ENCODE data around the gene URB1. TPM values are rescaled to one million over a fixed set of nuclear protein-coding genes. Genes with fewer than 3 reads are reported as not detected.

URB1 gene
- total RNA-seq, 4 donors from 2014 or later, result 11.1 to 24.8 (median 17.9) TPM

- DNase-seq, result no peak
- Histone ChIP-seq H3K9me3 (no peaks in the 10 kb centered on the region), H3K27me3 (no peaks in the 10 kb centered on the region), H3K4me3 (no peak overlapping the region), H3K36me3 (peaks cover 68 to 100% (median 70%) of the 10 kb centered on the region in 3 donors), H3K27ac (no peak overlapping the region), H3K4me1 (no peaks in the 10 kb centered on the region)
- no peak for TF ChIP-seq POLR2A (IDR thresholded peaks at IDR 0.05)
- TF ChIP-seq, protein P1, sequence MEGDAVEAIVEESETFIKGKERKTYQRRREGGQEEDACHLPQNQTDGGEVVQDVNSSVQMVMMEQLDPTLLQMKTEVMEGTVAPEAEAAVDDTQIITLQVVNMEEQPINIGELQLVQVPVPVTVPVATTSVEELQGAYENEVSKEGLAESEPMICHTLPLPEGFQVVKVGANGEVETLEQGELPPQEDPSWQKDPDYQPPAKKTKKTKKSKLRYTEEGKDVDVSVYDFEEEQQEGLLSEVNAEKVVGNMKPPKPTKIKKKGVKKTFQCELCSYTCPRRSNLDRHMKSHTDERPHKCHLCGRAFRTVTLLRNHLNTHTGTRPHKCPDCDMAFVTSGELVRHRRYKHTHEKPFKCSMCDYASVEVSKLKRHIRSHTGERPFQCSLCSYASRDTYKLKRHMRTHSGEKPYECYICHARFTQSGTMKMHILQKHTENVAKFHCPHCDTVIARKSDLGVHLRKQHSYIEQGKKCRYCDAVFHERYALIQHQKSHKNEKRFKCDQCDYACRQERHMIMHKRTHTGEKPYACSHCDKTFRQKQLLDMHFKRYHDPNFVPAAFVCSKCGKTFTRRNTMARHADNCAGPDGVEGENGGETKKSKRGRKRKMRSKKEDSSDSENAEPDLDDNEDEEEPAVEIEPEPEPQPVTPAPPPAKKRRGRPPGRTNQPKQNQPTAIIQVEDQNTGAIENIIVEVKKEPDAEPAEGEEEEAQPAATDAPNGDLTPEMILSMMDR (IDR thresholded peaks at IDR 0.05), result no peak
- intact Hi-C loops (cut with DNase I), result no loop called here
- 90 to 96% methylated on average over 3 to 5 of the region's 7 CpGs for WGBS, 2 donors
Observed at GRCh38 chr21:32319012-32319411, 73.8 kb downstream of the URB1 start.

- H3K27ac ChIP-seq, result no peak overlapping the region
- intact Hi-C loops (cut with DNase I), result no loop called here
- no peaks in the 10 kb centered on the region for H3K4me1 ChIP-seq
- H3K27me3 ChIP-seq, result no peaks in the 10 kb centered on the region
- H3K36me3 ChIP-seq, result peaks cover 56 to 100% (median 68%) of the 10 kb centered on the region in 3 donors
- no peak for TF ChIP-seq POLR2A (IDR thresholded peaks at IDR 0.05)
- TF ChIP-seq, protein P1 (IDR thresholded peaks at IDR 0.05), result no peak
- WGBS, 2 donors, result 50 to 94% methylated on average over 1 to 3 of the region's 9 CpGs
- no peaks in the 10 kb centered on the region for H3K9me3 ChIP-seq
- no peak overlapping the region for H3K4me3 ChIP-seq
- DNase-seq, result no peak
Observed at GRCh38 chr21:32317726-32318125, 75.1 kb downstream of the URB1 start.

DNA sequence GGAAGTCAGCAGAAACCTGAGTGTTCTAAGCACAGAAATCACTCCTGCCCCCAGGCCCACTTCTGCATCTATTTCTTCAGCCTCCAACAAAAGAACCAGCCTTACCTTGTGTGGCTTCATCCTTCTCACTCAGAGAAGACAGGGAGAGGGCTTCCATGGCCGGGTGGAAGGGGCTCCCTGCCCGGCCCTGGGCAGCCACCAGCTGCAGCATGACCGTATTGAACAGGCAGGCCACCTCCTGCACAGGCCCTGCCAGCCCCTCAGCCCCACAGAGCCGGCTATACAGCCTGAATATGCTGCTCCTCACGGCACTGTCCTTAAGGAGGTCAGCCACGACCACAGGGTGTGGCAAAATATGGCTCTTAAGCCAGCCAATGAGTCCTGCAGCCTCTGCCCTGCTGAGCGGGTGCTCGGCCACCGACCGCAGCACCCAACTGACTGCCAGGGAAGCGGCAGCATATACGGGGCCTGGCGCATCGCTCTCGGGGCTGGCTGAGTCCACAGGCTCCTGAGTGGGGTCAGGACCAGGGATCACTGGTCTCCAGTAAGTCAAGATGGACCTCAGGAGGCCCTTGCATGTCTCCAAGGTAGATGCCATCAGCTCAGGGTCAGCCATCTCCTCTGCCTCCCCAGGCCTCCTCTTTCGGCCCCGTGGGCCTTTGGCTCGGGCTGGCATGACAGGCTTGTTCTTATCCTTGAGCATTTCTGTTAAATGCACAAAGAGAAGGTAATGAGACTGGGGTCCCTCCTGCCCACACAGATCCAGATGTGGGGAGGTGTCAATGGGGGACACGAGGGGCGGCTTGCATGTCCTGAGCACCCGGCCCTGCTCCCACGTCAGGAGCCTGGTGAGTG, 76.2 kb downstream of the URB1 start:
- TF ChIP-seq, protein P1 (IDR thresholded peaks at IDR 0.05), result no peak
- Histone ChIP-seq H3K27me3 (no peaks in the 10 kb centered on the region), H3K4me3 (no peak overlapping the region), H3K27ac (no peak overlapping the region), H3K36me3 (peaks cover 54 to 100% (median 62%) of the 10 kb centered on the region in 3 donors), H3K9me3 (no peaks in the 10 kb centered on the region), H3K4me1 (no peaks in the 10 kb centered on the region)
- no peak for DNase-seq
- 96 to 100% methylated on average over 3 to 8 of the region's 22 CpGs for WGBS, 2 donors
- intact Hi-C loops (cut with DNase I), result no loop called here

DNA sequence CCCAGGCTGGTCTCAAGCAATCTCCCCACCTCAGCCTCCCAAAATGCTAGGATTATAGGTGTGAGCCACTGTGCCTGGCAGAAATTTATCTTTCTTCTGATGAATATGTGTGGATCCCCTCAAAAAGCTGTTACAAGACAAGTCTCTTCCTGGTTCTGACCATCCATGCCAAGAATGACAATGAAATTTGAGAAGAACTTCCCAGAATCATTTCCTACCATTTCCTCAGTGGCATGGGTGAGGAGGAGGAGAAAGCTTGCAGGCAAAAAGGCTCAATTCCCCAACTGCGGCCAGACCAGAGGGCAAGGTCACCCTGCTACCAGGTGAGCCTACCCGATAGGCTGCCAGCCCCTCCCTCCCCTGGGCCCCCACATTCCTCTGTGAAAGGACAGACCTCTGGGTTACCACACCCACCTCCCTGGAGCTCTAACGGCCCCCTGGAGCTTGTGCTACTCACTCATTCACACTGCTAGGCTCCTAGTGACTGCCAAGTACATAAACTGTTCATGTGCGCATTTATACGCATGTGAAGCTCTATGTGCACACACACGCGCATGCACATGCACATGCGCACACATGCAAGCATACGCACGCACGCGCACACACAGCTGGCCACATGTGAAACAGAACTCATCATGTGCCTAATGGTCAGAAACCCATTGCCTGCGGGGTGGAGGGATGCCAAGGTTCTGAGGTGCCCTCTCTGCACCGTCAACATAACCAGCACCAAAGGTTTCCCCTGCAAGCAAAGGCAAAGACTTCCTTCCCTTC, 77.1 kb downstream of the URB1 start:
- no peaks in the 10 kb centered on the region for H3K9me3 ChIP-seq
- no peaks in the 10 kb centered on the region for H3K27me3 ChIP-seq
- DNase-seq, result no peak
- TF ChIP-seq, protein P1 (IDR thresholded peaks at IDR 0.05), result no peak
- no peak for TF ChIP-seq POLR2A (IDR thresholded peaks at IDR 0.05)
- intact Hi-C loops (cut with DNase I), result no loop called here
- no peak overlapping the region for H3K27ac ChIP-seq
- WGBS, 2 donors, result 90 to 95% methylated on average over 3 to 10 of the region's 14 CpGs
- peaks cover 46 to 100% (median 62%) of the 10 kb centered on the region in 3 donors for H3K36me3 ChIP-seq
- H3K4me1 ChIP-seq, result no peaks in the 10 kb centered on the region
- H3K4me3 ChIP-seq, result no peak overlapping the region

GRCh38 chr21:32314806-32315205, 78.0 kb downstream of the URB1 start:
- WGBS, 2 donors, result 93 to 97% methylated on average over 2 to 5 of the region's 16 CpGs
- Histone ChIP-seq H3K36me3 (peaks cover 38 to 100% (median 57%) of the 10 kb centered on the region in 3 donors), H3K4me1 (no peaks in the 10 kb centered on the region), H3K27ac (no peak overlapping the region), H3K27me3 (no peaks in the 10 kb centered on the region), H3K9me3 (no peaks in the 10 kb centered on the region), H3K4me3 (no peak overlapping the region)
- DNase-seq, result no peak
- TF ChIP-seq, protein P1 (IDR thresholded peaks at IDR 0.05), result no peak
- TF ChIP-seq POLR2A (IDR thresholded peaks at IDR 0.05), result no peak
- intact Hi-C loops (cut with DNase I), result no loop called here
